Naive thymus-derived CD8-positive, alpha-beta T cell (primary cell): ENCODE results near the gene FOXQ1. TPM values are rescaled to one million over a fixed set of nuclear protein-coding genes. Genes with fewer than 3 reads are reported as not detected.

Source experiments
- ATAC-seq, 2 donors: fragments of 150-1000 bp; cut with Tn5 transposase in 1 of 2; sonication (Bioruptor Pico), chemical (Tn5 transposase) in 1 of 2; 1 replicate in 1 of 2; 2 replicates in 1 of 2; pipeline ENCODE4 v1.10.0; 2021; ENCODE audit warnings: mild to moderate bottlenecking in 2 of 2, moderate library complexity in 2 of 2
- POLR2A ChIA-PET: fragments of 350-600 bp; sonication (Branson Sonifier 250); formaldehyde crosslinking; loops from one replicate; lab custom pipeline; 2021; ENCODE audit warnings: antibody characterized with exemption; lab: Charles Lee
- DNase-seq, 10 donors: peaks; one replicate each; pipeline versions ENCODE4 v3.0.0 to v3.0.0-alpha.2; 2020 to 2022
- H3K27ac Mint-ChIP-seq, 10 donors: one replicate each; pipeline ENCODE4 v1.8.0; 2020 to 2022; ENCODE audit warnings: mild to moderate bottlenecking in 10 of 10, mixed read lengths in 10 of 10, moderate library complexity in 4 of 10, inconsistent platforms in 1 of 10
- H3K27me3 Mint-ChIP-seq, 5 donors: one replicate each; pipeline ENCODE4 v1.8.0; 2021 to 2022; ENCODE audit warnings: mixed read lengths in 5 of 5
- H3K36me3 Mint-ChIP-seq, 3 donors: one replicate each; pipeline ENCODE4 v1.8.0; 2020 to 2022; ENCODE audit warnings: mixed read lengths in 3 of 3, mild to moderate bottlenecking in 2 of 3, inconsistent platforms in 1 of 3
- H3K4me1 Mint-ChIP-seq, 4 donors: one replicate each; pipeline ENCODE4 v1.8.0; 2021 to 2022; ENCODE audit warnings: mixed read lengths in 4 of 4
- H3K4me3 Mint-ChIP-seq, 10 donors: one replicate each; pipeline ENCODE4 v1.8.0; 2020 to 2022; ENCODE audit warnings: mild to moderate bottlenecking in 10 of 10, mixed read lengths in 10 of 10, moderate library complexity in 6 of 10, inconsistent platforms in 1 of 10
- H3K9me3 Mint-ChIP-seq, 9 donors: one replicate each; pipeline ENCODE4 v1.8.0; 2020 to 2022; ENCODE audit warnings: mixed read lengths in 9 of 9, mild to moderate bottlenecking in 3 of 9, inconsistent platforms in 1 of 9, moderate library complexity in 1 of 9
- polyA plus RNA-seq, 3 donors: library from polyadenylated mRNA; unstranded; fragments of 300-500 nt; fragmentation: Illumina TruSeq; gene quantifications; one replicate each; pipeline ENCODE4 v1.2.3, GENCODE V29; 2021
- total RNA-seq, 8 experiments: library from RNA in 2 of 8; stranded (reverse) in 2 of 8; gene quantifications; one replicate each; pipeline ENCODE4 v1.2.3 and lab custom pipeline; 2021 to 2026

Gene FOXQ1
- not detected for total RNA-seq
- polyA plus RNA-seq, result not detected
- 0 to 0.09 (median 0) reads per million in 6 experiments for total RNA-seq (lab: John Stamatoyannopoulos, UW)

GRCh38 chr6:1311400-1312202 is at the start of gene FOXQ1:
FOXQ1 (plus strand) TSS chr6:1312098; CDS start chr6:1312705, 607 bp downstream.
- H3K9me3 Mint-ChIP-seq, result peaks cover 0 to 4% (median 0%) of the 10 kb centered on the region in 9 donors
- H3K4me1 Mint-ChIP-seq, result peaks cover 16 to 37% (median 29%) of the 10 kb centered on the region in 4 donors
- peak within 1 kb of the TSS; percentile 53 to 82 (median 66) for H3K4me3 Mint-ChIP-seq
- peaks cover 0 to 7% (median 2%) of the 10 kb centered on the region in 3 donors for H3K36me3 Mint-ChIP-seq
- peak within 1 kb of the TSS in 1 of 10 donors; percentile 53 for H3K27ac Mint-ChIP-seq
- H3K27me3 Mint-ChIP-seq, result peaks cover 43 to 81% (median 59%) of the 10 kb centered on the region in 5 donors
- ATAC-seq (no peak), DNase-seq (no peak)
- POLR2A ChIA-PET, result interaction anchor here (0.6 kb wide), 1 partner anchor 511 kb away, joined by 3 read pairs; no protein-coding TSS in a partner anchor

GRCh38 chr6:1262704-1263038 is 49.2 kb upstream of the FOXQ1 start:
- H3K27me3 Mint-ChIP-seq, result peaks cover 6 to 29% (median 8%) of the 10 kb centered on the region in 5 donors
- no peak for ATAC-seq
- H3K4me1 Mint-ChIP-seq, result no peaks in the 10 kb centered on the region
- H3K36me3 Mint-ChIP-seq, result no peaks in the 10 kb centered on the region
- POLR2A ChIA-PET, result no interaction called here
- peak overlapping the region in 1 of 10 donors; percentile 81 for H3K27ac Mint-ChIP-seq
- no peak overlapping the region for H3K4me3 Mint-ChIP-seq
- DNase-seq, result no peak
- H3K9me3 Mint-ChIP-seq, result no peaks in the 10 kb centered on the region

- DNase-seq (no peak), ATAC-seq (no peak)
- POLR2A ChIA-PET, result no interaction called here
- no peaks in the 10 kb centered on the region for H3K4me1 Mint-ChIP-seq
- H3K36me3 Mint-ChIP-seq, result no peaks in the 10 kb centered on the region
- H3K27ac Mint-ChIP-seq, result peak overlapping the region in 1 of 10 donors; percentile 81
- H3K9me3 Mint-ChIP-seq, result no peaks in the 10 kb centered on the region
- H3K4me3 Mint-ChIP-seq, result no peak overlapping the region
- peaks cover 5 to 29% (median 6%) of the 10 kb centered on the region in 5 donors for H3K27me3 Mint-ChIP-seq
Observed at GRCh38 chr6:1263039-1263849, 48.7 kb upstream of the FOXQ1 start.

- H3K27ac Mint-ChIP-seq, result no peak overlapping the region
- no peaks in the 10 kb centered on the region for H3K36me3 Mint-ChIP-seq
- ATAC-seq (no peak), DNase-seq (no peak)
- POLR2A ChIA-PET, result no interaction called here
- H3K27me3 Mint-ChIP-seq, result peaks cover 4 to 35% (median 11%) of the 10 kb centered on the region in 5 donors
- H3K9me3 Mint-ChIP-seq, result no peaks in the 10 kb centered on the region
- H3K4me1 Mint-ChIP-seq, result no peaks in the 10 kb centered on the region
- H3K4me3 Mint-ChIP-seq, result no peak overlapping the region
Observed at GRCh38 chr6:1263850-1264377, 48.0 kb upstream of the FOXQ1 start.

- no peak for DNase-seq
- Mint-ChIP-seq H3K9me3 (no peaks in the 10 kb centered on the region), H3K4me1 (no peaks in the 10 kb centered on the region), H3K4me3 (no peak overlapping the region), H3K27me3 (peaks cover 4 to 37% (median 9%) of the 10 kb centered on the region in 5 donors), H3K36me3 (no peaks in the 10 kb centered on the region), H3K27ac (no peak overlapping the region)
- POLR2A ChIA-PET, result no interaction called here
- ATAC-seq, result no peak
Observed at GRCh38 chr6:1264619-1265445, 47.1 kb upstream of the FOXQ1 start.

GRCh38 chr6:1266686-1267056 is 45.2 kb upstream of the FOXQ1 start:
- Mint-ChIP-seq H3K9me3 (peaks cover 0 to 6% (median 3%) of the 10 kb centered on the region in 9 donors), H3K4me1 (no peaks in the 10 kb centered on the region), H3K4me3 (no peak overlapping the region), H3K36me3 (peaks cover 0 to 5% (median 0%) of the 10 kb centered on the region in 3 donors), H3K27ac (no peak overlapping the region), H3K27me3 (peaks cover 4 to 40% (median 11%) of the 10 kb centered on the region in 5 donors)
- no peak for ATAC-seq
- DNase-seq, result no peak
- POLR2A ChIA-PET, result no interaction called here

- no peak for DNase-seq
Observed at GRCh38 chr6:1267057-1267732, 44.7 kb upstream of the FOXQ1 start.

GRCh38 chr6:1267790-1268762 is 43.8 kb upstream of the FOXQ1 start:
- no peak for DNase-seq
- Mint-ChIP-seq H3K36me3 (peaks cover 0 to 16% (median 0%) of the 10 kb centered on the region in 3 donors), H3K9me3 (peaks cover 0 to 19% (median 13%) of the 10 kb centered on the region in 9 donors), H3K27ac (no peak overlapping the region), H3K27me3 (peaks cover 10 to 52% (median 18%) of the 10 kb centered on the region in 5 donors), H3K4me3 (no peak overlapping the region), H3K4me1 (no peaks in the 10 kb centered on the region)
- POLR2A ChIA-PET, result no interaction called here
- ATAC-seq, result no peak

More at GRCh38 chr6:1267057-1267732, 44.7 kb upstream of the FOXQ1 start:
- POLR2A ChIA-PET, result no interaction called here
- ATAC-seq, result no peak
- Mint-ChIP-seq H3K4me3 (no peak overlapping the region), H3K27me3 (peaks cover 4 to 45% (median 12%) of the 10 kb centered on the region in 5 donors), H3K36me3 (peaks cover 0 to 10% (median 0%) of the 10 kb centered on the region in 3 donors), H3K4me1 (no peaks in the 10 kb centered on the region), H3K9me3 (peaks cover 0 to 11% (median 8%) of the 10 kb centered on the region in 9 donors), H3K27ac (no peak overlapping the region)

GRCh38 chr6:1271071-1271763 is 40.7 kb upstream of the FOXQ1 start:
- Mint-ChIP-seq H3K4me3 (no peak overlapping the region), H3K27ac (no peak overlapping the region), H3K27me3 (peaks cover 14 to 60% (median 34%) of the 10 kb centered on the region in 5 donors), H3K36me3 (peaks cover 0 to 24% (median 0%) of the 10 kb centered on the region in 3 donors), H3K9me3 (peaks cover 0 to 32% (median 15%) of the 10 kb centered on the region in 9 donors), H3K4me1 (no peaks in the 10 kb centered on the region)
- DNase-seq (no peak), ATAC-seq (no peak)
- POLR2A ChIA-PET, result no interaction called here

GRCh38 chr6:1278061-1278720 is 33.7 kb upstream of the FOXQ1 start:
- POLR2A ChIA-PET, result no interaction called here
- Mint-ChIP-seq H3K4me3 (no peak overlapping the region), H3K27ac (no peak overlapping the region), H3K36me3 (peaks cover 0 to 7% (median 0%) of the 10 kb centered on the region in 3 donors), H3K9me3 (peaks cover 0 to 12% (median 2%) of the 10 kb centered on the region in 9 donors), H3K4me1 (no peaks in the 10 kb centered on the region), H3K27me3 (peaks cover 14 to 88% (median 38%) of the 10 kb centered on the region in 5 donors)
- ATAC-seq (no peak), DNase-seq (no peak)
